NCI-H1930 (cell line): ENCODE data around the gene RAB27A.

ENCODE experiments used
- DNase-seq, 2 experiments: peaks; one replicate each; lab custom pipeline; 2025; lab: John Stamatoyannopoulos, UW

Gene RAB27A

DNA sequence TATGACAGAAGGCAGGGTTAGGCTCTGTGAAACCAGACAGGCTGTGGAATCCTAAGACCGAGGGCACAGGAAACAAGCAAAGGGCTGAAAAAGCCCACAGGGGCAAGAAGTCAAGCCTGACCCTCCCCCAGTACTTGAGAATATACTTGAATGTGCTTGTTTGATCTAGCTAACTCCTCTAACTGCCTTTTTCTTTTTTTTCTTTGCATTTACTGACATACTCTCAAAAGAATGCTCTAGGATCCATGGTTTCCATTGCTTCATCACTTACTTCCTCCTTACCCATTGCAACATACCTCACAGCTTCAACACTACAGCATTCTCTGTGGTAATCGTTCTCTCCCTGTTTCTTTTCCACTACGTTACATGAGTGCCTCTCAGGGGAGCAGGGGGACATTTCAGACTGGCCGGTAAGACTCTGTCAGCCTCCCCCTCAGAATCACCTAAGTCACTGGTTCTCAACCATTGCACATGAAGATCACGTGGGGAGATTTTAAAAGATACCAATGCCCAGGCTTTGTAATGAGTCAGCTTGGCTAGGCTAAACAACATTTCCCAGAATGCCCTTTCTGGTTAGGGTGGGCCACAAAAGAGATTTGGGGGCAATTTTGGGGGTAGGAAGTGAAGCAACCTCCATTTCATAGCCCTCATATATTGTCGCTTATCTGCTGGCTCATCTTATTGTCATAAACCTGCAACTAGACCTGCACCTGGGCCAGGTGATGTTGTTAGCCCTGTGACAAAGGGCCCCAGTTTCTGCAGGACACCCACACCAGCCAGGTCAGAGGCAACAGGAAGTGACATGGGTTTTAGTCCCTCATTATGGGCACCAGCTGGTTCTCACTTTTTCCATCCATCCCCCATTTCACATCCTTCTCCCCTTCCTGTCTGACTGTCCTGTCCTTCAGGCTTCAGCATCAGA lies 68.3 kb downstream of the RAB27A start:
- no peak for DNase-seq

DNA sequence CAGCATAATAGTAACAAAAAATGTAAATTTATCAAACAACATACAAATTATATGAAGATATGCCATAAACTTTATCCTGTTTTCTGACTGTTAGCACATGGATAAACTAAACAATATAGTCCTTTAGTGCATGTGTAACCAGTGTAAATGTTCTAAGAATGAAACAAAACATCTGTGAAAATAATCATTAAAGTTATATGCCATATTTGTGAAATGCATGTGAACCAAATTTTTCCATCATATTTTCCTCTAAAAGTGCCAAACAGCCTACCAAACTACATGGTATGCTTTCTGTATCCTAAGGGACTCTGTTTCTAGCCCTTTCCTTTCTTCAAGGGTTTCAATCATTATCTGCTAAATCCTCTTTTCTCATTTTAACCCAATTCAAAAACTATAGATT lies 69.0 kb downstream of the RAB27A start:
- no peak for DNase-seq

DNA sequence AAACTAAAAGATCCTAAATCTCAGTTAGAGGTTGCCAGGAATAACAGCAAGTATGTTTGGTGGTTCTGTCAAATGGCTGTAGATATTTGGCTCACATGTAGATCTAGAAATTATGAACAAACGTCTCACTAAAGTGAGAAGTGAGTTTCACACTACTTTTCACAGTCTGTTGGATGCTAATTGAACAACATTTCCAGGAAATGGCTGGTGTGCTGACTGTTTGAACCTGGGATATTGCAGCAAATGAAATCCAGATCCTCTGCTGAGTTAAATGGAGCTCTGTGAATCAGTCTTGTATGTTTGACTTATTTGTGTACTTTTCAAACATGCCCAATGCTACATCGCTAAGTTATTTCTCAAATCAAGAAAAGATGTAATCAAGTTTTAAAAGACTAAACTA lies 71.6 kb downstream of the RAB27A start:
- DNase-seq, result no peak

DNA sequence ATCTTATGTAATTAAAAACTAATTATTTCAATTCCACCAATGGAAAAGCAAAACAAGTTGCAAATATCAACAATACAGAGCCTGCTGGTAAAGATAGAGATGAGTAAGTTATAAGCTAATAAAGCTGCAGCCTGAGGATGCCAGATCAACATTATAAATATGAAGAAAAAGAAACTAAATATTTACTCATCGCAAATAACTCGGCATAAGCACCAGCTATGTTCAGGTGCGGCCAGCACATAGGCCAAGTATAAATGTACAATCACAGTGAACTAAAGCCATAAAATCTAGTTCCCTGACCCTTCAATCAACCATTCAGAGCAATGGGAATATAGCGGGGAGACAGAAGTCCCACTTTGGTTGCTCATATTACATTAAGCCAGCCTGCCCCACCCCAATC lies 85.1 kb downstream of the RAB27A start:
- DNase-seq, result no peak

DNA sequence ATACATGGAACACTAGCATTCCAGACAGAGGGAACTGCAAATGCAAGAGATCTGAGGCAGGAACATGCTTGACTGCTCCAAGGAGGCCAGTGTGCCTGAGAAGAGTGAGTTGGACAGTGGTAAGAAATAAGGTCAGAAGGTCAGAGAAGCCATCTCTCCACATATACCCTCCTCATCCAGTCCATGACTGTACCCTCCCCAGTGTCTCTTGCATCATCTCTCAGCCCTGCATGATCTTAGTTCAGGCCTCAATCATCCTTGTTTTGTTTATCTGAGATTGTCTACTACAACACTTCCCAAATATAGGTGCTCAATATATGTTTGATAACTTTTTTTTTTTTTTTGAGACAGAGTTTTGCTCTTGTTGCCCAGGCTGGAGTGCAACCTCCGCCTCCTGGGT lies 87.4 kb downstream of the RAB27A start:
- DNase-seq, result no peak

DNA sequence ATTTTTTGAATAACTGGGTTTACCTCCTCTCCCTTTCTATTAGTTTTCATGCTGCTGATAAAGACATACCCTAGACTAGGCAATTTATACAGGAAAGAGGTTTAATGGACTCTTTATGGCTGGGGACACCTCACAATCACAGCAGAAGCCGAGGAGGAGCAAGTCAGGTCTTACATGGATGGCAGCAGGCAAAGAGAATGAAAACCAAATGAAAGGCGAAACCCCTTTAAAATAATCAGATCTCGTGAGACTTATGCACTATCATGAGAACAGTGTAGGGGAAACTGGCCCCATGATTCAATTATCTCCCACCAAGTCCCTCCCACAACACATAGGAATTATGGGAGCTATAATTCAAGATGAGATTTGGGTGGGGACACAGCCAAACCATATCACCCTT lies 90.9 kb downstream of the RAB27A start:
- DNase-seq, result no peak

DNA sequence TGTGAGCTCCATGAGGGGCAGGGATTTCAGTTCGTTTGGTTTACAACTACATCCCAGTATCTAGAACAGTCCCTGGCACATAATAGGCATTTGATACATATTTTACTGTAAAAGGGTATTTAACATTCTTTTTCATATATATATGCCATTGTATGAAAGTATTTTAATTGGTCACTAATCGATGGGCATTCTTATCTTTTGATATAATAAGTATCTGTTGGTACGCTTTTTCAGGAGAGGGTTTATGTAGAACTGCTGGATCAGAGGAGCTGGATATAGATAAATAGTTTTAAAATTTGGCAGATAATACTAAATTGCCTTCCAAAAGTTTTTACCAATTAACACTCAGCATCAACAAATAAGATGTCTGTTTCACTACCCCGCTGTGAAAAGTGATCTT lies 91.9 kb downstream of the RAB27A start:
- DNase-seq, result no peak

DNA sequence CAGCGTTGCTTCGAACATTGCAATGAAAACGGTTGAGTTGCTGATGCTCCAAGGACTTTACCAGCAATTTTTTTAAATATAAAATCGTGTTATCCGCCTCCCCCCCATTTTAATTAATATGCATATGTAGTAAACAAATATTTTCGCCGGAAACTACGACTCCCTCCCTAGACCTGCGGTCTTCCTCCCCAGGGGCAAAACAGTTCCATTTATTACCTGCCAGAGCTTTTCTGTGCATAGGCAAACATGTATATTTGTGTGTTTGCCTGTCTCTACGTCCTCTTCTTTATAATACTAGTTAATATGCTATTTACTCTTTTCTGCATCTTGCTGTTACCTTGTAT lies 92.3 kb downstream of the RAB27A start:
- DNase-seq, result no peak

DNA sequence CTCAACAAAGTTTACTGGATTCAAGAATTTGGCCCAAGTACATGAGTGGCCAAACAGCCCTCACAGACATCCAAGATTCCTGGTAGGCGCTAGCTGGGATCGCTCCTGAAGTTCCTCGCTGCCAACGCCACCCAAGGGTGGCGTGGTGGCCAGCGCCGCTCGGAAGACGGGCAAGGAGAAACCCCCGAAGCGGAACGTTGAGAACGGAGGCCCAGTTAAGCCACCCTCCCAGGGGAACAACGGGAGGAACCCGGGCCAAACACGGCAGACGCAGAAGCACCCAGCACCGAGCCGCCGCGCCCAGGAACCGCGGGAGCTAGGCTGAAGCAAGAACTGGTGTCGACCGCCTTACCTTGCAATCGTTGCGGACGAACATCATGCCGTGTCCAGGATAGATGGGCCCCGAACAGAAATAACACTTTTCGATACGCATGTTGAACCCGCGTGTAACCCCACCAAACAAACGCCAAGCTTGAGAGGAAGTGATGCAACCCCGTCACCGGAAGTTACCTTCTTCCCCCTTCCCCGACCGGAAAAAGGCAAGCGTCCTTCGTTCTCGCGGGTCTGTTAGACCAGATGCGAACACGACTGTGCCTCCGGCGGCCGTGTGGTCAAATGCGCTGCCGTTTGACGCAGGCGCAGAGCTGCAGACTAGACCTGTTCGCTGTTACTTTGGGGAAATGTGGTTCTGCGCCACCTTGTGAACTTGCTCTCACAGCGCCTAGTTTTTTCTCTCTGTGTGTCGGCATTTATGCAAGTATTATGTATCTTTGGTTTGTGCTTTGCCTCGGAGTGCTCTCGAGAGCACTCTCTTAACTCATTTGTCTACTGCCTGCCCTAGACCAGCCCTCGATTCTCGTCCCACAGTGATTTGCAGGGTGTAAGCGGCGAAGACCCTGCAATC lies 92.9 kb downstream of the RAB27A start, which contains the start of gene RSL24D1:
RSL24D1 (minus strand) TSS at position 484 of the 904 bp plus-strand sequence; CDS start at position 433, 51 bp downstream.
- DNase-seq, result peak; percentile 89 to 92

DNA sequence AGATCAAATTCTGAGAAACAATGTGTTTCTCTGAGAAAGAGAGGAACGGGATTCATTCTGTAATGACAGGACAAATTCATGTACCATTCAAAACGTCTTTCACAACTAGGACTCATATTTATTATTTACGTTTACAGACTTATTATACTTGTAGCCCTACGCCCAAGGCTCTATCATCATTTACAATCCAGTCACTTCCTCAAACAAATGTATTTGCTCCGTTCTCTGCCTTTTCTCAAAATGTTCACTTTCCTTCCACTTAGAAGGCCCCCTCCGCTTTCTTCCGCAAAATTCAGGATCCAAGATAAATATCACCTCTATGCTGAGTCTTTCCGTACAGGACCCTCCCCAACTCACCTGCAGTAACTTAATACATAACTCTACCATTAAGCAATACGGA lies 93.6 kb downstream of the RAB27A start:
- DNase-seq, result no peak

DNA sequence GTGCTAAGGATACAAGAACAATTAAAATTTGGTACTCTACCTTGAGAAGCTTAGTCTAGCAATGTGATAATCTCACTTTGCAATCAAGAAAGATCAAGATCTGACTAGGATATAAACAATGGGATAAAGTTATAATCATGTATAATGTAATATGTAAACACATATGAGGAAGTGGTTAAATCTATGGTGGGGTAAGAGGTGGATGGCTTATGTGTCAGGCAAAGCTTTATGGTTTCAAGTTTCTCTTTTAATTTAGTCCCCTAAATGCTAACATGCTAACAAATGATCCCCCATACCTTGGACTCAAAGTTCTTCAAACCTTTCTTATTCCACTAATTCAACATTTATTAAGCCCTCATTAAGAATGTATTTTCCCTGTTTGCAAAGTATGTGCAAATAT lies 95.4 kb downstream of the RAB27A start:
- no peak for DNase-seq

DNA sequence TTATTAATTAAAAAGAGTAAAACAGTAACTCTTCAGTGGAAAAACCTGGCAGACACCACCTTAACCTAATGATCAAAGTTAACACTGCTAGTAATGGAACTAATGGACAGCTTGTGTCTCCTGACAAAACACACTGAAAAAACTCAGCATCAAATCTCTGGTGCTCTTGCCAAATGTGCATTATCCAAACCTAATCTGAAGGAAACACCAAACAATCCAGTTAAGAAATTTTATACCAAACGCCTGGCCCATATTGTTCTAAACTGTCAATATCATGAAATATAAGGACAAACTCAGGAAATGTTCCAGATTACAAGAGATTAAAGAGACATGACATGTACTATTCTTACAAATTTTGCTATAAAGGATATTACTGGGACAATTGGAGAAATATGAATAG lies 103.3 kb downstream of the RAB27A start:
- DNase-seq, result no peak

DNA sequence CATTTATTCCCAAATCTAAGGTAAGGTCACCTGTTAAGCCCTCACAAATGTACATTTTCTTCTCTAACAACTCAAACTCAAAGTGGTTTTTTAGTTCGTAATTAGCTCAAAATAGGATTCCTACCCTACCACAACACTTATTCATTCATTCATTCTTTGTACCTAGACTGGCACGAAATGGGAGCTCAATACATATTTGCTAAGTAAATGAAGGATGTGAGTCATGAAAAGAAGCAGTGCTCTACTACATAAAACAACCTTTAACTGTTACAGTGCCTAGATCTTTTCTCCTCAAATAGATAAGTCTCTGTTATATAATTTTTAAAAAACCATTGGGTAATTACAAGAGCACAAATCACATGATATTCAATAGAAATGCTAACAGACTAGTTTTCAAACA lies 105.9 kb downstream of the RAB27A start:
- DNase-seq, result no peak

DNA sequence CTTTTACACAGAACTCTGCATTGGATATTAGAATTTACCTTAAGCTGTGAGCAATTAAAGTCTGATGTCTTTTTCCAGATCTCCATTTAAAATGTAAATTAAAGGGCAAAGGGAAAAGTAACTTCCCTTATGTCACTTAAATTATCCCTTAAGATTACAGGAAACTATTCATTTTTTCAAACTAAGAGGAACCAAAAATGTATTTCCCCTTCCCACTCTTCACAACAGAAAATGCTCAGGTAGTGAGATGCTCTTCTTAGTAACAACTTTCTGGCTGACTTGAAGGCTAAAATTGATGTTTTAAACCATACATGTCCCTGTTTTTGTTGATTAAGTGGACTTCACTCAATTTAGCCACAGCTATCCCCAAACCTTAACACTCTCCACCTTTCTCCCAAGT lies 110.5 kb downstream of the RAB27A start:
- DNase-seq, result no peak

DNA sequence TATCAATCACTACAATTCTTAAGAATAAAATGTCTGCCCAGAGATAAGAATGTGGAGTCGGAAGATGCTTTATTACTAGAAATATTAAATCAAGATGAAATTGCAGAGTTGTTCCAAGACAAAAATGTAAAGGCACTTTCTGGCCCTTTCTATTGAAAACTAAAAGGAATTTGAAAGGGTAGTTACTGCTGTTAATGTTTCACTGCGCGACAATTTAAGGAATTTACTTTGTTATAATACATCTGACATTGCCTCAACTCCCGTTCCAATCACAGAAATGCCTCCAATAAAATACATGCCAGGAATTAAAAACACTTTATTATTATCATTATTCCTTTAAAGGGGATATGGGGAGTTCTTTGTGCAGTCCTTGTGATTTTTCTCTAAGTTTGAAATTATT lies 119.3 kb downstream of the RAB27A start:
- DNase-seq, result no peak

DNA sequence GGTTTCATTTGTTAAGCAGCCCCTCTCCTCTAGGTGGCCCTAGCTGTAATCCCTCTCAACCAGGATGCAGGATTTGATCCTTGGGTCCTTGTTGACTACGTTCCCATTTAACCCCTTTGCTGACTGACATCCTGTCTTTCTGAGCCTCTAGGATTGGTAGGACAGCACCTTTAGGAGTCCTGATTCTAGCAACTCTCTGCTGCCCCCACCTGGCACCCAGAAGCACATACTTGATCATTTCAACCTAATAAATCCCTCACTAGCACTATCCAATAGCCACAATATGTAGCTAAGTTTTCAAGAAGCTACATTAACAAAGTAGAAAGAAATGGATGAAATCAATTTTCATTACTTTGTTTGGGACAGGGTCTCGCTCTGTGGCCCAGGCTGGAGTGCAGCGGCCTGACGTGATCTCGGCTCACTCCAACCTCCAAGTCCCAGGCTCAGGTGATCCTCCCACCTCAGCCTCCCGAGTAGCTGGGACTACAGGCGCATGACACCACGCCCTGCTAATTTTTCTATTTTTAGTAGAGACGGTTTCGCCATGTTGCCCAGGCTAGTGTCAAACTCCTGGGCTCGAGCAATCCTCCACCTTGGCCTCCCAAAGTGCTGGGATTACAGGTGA lies 121.2 kb downstream of the RAB27A start:
- peak; percentile 12 to 13 for DNase-seq

DNA sequence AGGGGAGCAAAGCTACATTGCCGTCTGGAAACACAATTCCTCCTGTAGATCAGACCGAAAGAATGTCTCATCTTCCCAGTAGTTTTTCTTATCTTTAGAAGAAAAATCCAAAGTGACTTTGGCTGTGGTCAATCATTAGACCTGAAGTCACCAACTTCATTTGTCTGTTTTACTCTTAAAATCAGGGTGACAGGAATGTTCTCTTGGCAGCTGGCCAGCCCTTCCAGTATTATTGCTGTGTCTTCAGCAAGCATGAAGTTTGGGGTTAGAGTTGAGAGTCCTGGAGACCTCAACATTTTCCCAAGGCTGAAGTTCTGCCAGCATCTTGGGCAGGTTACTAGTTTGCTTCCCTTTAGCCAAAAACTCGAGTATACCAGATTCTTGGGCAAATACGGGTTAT lies 125.3 kb downstream of the RAB27A start:
- no peak for DNase-seq
